Heart right ventricle (tissue), 16 donors: ENCODE measurements around the gene RTEL1. TPM values are rescaled to one million over a fixed set of nuclear protein-coding genes. Genes with fewer than 3 reads are reported as not detected.
A peak's percentile ranks its signal among the peaks of the same experiment; 100 is the strongest.

Experiments
- ATAC-seq, 8 donors: fragments of 200-7000 bp; cut with Tn5 transposase; one replicate each; pipeline ENCODE4 v1.9.1; 2020; ENCODE audit warnings: mild to moderate bottlenecking in 8 of 8, moderate library complexity in 8 of 8, moderate number of reproducible peaks in 1 of 8
- DNase-seq, 2 donors: peaks; one replicate each; pipeline ENCODE4 v3.0.0-alpha.2; 2020
- H3K27ac ChIP-seq, 10 donors: fragments of 200-600 bp; sonication (generic) in 2 of 10; one replicate each; pipeline versions ENCODE4 v1.5.0 to v1.8.0; 2020 to 2022; ENCODE audit warnings: mild to moderate bottlenecking in 3 of 10
- H3K27me3 ChIP-seq, 7 donors: fragments of 200-600 bp; one replicate each; pipeline ENCODE4 v1.8.0; 2021 to 2022; ENCODE audit warnings: mild to moderate bottlenecking in 2 of 7
- H3K36me3 ChIP-seq, 9 donors: fragments of 200-600 bp; sonication (generic) in 1 of 9; one replicate each; pipeline versions ENCODE4 v1.5.0 to v1.8.0; 2020 to 2022; ENCODE audit warnings: mild to moderate bottlenecking in 2 of 9
- H3K4me1 ChIP-seq, 9 donors: fragments of 200-600 bp; sonication (generic) in 1 of 9; one replicate each; pipeline versions ENCODE4 v1.5.0 to v1.8.0; 2020 to 2022; ENCODE audit warnings: mild to moderate bottlenecking in 4 of 9
- H3K4me3 ChIP-seq, 10 donors: fragments of 200-600 bp; sonication (generic) in 2 of 10; one replicate each; pipeline versions ENCODE4 v1.5.0 to v1.8.0; 2020 to 2022; ENCODE audit warnings: mild to moderate bottlenecking in 7 of 10, moderate library complexity in 2 of 10
- H3K9me3 ChIP-seq, 11 donors: fragments of 200-600 bp in 10 of 11; sonication (generic) in 2 of 11; one replicate each; pipeline versions ENCODE4 v1.5.0 to v1.8.0; 2013 to 2022; ENCODE audit warnings: mild to moderate bottlenecking in 2 of 11, control low read depth in 1 of 11, moderate library complexity in 1 of 11
- WGBS, 2 donors: extraction: QIAGEN DNeasy Blood & Tissue Kit; methylation state at CpG; one replicate each; pipeline ENCODE4 v1.1.7; 2013; ENCODE audit warnings: inconsistent platforms in 1 of 2; 5-methylcytosine and 5-hydroxymethylcytosine counted together
- intact Hi-C, 10 donors: fragments of 100-400 bp; cut with DNase I; formaldehyde crosslinking; loops; one replicate each; pipeline versions ENCODE4 v1.11.1 to v1.14.2; 2022
- polyA plus RNA-seq, 2 donors: library from polyadenylated mRNA; stranded (reverse); fragments of 200-250 nt; gene quantifications; one replicate each; pipeline ENCODE4 v1.2.3, GENCODE V29; 2013
- total RNA-seq, 10 donors: library from RNA; stranded (reverse); fragmentation: NEBNext Ultra II Directional in 3 of 10; extraction: Animal tissue kit (Norgen Biotek cat#: 25700) in 3 of 10; gene quantifications; one replicate each; pipeline versions ENCODE4 v1.2.1 to v1.2.4, GENCODE V29; 2021 to 2023
- TF ChIP-seq, protein P1 (sequence below), 9 donors: fragments of 200-600 bp; sonication (generic) in 2 of 9; IDR thresholded peaks; one replicate each; pipeline versions ENCODE4 v1.5.0 to v1.8.0; 2021 to 2022; ENCODE audit warnings: antibody characterized with exemption in 9 of 9, mild to moderate bottlenecking in 5 of 9, moderate library complexity in 1 of 9
- donor health status: Arrhythmogenic right ventricular cardiomyopathy.
- donor health status: ischemic (EF 13 %, LVEDD 7.1; RV severe dilation, severe dysfunction).
- donor health status: healthy with polysubstance abuse.
- donor health status: DM: no; HTN: yes; CAD: no.
- donor health status: DM: no; HTN: no; CAD: no.
- donor health status: ischemic (EF 25% LVEDD 6.9; RV normal size, moderate dysfunction).
- donor health status: ischemic (EF 25% LVEDD 5.7; RV mildly dilated, moderate dysfunction).
- donor health status: healthy.
- donor health status: DM: yes; HTN: yes; CAD: no.
- donor health status: Ischemic cardiomyopathy.
- donor health status: ischemic (EF 35%, LVEDD 5.7; RV mildly dilated, moderate dysfunction).
- donor health status: nonischemic (EF 11% LVEDD 7.7; RV severe dilation, severe dysfunction).
- donor health status: DM: yes; HTN: yes; CAD: no.
- donor health status: PGD.
- donor health status: ischemic (EF 29% LVEDD 5.4; RV normal size, mild dysfunction).
- donor health status: nonischemic (EF 23%, LVEDD 6.1; RV moderate dilation, normal function).

RTEL1 gene
- total and polyA plus RNA-seq, 12 donors: 5.3 to 18.8 (median 10.3) TPM

DNA sequence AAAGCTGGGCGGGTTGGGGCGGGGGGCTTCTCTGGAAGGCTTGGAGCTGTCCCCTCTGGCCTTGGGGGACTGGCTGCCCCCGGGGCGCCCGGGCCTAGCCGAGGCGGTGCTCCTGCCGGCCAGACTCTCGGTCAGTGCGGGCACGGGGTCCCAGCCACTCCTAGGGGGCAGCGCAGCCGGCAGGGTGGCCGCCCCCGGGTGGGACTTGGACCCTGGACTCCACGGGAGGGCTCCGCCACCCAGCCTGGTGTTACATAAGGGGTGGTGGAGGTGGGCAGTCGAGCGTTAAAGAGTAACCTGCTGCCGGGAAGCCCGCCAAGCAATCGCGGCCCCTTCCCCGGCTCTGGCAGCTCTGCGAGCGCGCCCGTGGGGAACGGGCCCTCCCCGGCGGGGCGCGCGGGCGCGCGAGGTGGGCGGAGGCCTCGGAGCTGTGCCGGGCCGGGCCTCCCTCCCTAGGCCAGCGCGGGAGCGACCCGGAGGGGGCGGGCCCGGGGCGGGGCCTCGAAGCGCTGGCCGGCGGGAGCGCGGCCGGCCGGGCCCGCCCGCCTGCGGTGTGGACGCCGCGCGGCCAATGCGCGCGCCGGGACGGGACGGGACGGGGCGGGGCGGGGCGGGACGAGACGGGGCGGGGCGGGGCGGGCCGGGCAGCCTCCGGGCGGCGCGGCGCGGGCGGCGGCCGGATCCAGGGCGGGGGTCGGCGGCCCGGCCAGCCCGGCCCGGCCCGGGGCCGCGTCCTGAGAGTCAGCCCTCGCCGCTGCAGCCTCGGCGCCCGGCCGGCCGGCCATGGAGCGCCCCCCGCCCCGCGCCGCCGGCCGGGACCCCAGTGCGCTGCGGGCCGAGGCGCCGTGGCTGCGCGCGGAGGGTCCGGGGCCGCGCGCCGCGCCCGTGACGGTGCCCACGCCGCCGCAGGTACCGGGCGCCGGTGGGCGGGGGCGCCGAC, 81.3 kb downstream of the RTEL1 start, which contains the start of gene SLC2A4RG:
Gene SLC2A4RG (plus strand): TSS at position 647 of the 940 bp plus-strand sequence. CDS start 137 bp downstream, at position 784.
- Histone ChIP-seq H3K9me3 (no peaks in the 10 kb centered on the region), H3K36me3 (peaks cover 0 to 59% (median 25%) of the 10 kb centered on the region in 9 donors), H3K27me3 (peaks cover 0 to 19% (median 0%) of the 10 kb centered on the region in 7 donors), H3K4me1 (peaks cover 31 to 52% (median 38%) of the 10 kb centered on the region in 9 donors), H3K27ac (peak within 1 kb of the TSS; percentile 86 to 98 (median 95)), H3K4me3 (peak within 1 kb of the TSS; percentile 38 to 86 (median 72))
- TF ChIP-seq, protein P1, sequence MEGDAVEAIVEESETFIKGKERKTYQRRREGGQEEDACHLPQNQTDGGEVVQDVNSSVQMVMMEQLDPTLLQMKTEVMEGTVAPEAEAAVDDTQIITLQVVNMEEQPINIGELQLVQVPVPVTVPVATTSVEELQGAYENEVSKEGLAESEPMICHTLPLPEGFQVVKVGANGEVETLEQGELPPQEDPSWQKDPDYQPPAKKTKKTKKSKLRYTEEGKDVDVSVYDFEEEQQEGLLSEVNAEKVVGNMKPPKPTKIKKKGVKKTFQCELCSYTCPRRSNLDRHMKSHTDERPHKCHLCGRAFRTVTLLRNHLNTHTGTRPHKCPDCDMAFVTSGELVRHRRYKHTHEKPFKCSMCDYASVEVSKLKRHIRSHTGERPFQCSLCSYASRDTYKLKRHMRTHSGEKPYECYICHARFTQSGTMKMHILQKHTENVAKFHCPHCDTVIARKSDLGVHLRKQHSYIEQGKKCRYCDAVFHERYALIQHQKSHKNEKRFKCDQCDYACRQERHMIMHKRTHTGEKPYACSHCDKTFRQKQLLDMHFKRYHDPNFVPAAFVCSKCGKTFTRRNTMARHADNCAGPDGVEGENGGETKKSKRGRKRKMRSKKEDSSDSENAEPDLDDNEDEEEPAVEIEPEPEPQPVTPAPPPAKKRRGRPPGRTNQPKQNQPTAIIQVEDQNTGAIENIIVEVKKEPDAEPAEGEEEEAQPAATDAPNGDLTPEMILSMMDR (IDR thresholded peaks at IDR 0.05): no peak
- intact Hi-C loops: loop anchor here in 1 of 10 donors (10.0 kb wide), 1 partner anchor 85 kb away; the partner anchor contains the start of genes RTEL1 and STMN3
- DNase-seq (peak; percentile 79 to 85), ATAC-seq (peak; percentile 60 to 82 (median 67))
- 0 to 1% methylated on average over 72 to 121 of the region's 136 CpGs for WGBS, 2 donors

DNA sequence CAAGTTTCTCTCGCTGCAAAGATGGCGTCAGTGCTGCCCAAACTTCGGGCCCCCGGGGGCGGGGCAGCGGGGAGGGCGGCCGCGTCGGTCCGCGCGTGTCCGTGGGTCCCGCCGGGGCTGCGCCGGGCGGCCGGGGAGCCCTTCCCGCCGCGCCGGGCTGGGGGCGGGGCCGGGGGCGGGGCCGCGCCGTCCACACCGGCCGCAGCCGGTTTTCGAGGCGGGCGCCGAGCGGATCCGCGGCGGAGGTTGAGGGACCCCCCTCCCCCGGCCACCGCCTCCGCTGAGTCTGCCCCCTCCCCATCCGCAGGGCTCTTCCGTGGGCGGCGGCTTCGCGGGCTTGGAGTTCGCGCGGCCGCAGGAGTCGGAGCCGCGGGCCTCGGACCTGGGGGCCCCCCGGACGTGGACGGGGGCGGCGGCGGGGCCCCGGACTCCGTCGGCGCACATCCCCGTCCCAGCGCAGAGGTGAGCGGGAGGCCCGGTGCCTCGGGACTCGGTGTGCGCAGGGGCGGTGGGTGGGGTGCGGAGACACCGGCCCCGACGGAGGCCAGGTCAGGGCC, 82.0 kb downstream of the RTEL1 start:
- DNase-seq (peak in 1 of 2 donors; percentile 65), ATAC-seq (peak in 4 of 8 donors; percentile 0 to 13 (median 4))
- H3K27me3 ChIP-seq: peaks cover 0 to 19% (median 0%) of the 10 kb centered on the region in 7 donors
- TF ChIP-seq, protein P1 (IDR thresholded peaks at IDR 0.05): no peak
- 0 to 1% methylated on average over 55 to 79 of the region's 80 CpGs for WGBS, 2 donors
- H3K4me1 ChIP-seq: peaks cover 31 to 52% (median 38%) of the 10 kb centered on the region in 9 donors
- H3K4me3 ChIP-seq: peak overlapping the region; percentile 30 to 86 (median 70)
- no peaks in the 10 kb centered on the region for H3K9me3 ChIP-seq
- H3K36me3 ChIP-seq: peaks cover 0 to 59% (median 25%) of the 10 kb centered on the region in 9 donors
- peak overlapping the region; percentile 84 to 96 (median 92) for H3K27ac ChIP-seq
- intact Hi-C loops: no loop called here

DNA sequence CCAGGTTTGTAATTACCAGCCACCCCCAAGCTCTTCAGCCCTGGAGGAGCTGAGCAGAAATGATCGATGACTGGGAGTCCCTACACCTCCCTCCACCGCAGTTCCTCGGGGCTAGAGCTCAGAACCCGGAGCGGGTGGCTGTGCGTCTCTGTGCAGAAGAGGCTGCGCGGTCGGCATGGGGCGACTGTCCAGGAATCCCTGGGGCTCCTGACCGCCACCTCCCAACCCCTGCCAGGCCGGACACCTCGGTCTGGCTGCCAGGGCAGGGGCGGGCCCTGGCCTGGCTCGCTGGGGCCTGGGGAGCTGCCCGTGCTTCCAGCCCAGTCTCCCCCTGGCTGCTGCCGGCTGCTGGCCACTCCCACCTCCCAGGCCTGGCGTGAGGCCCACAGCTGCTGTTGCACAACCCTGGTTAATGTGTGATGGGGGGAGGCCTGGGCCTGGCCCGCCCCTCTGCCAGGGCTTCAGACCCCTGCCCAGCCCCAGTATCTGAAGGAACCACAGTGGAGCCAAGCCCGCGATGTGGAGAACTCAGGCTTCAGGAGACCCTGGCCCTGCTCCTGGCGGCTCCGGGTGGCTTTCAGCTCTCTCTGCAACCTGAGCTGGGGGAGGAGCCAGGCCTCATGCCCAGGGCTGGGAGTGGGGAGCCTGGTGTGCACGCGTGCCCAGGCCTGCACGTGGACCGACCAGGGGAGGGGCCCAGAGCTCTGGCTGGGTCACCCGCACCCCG, 82.7 kb downstream of the RTEL1 start:
- Histone ChIP-seq H3K4me3 (peak overlapping the region; percentile 30 to 86 (median 70)), H3K27me3 (peaks cover 0 to 19% (median 0%) of the 10 kb centered on the region in 7 donors), H3K36me3 (peaks cover 0 to 59% (median 21%) of the 10 kb centered on the region in 9 donors), H3K9me3 (no peaks in the 10 kb centered on the region), H3K4me1 (peaks cover 31 to 52% (median 38%) of the 10 kb centered on the region in 9 donors), H3K27ac (peak overlapping the region; percentile 84 to 96 (median 92))
- intact Hi-C loops: no loop called here
- ATAC-seq (peak; percentile 75 to 91 (median 85)), DNase-seq (peak; percentile 93 to 95)
- TF ChIP-seq, protein P1 (IDR thresholded peaks at IDR 0.05): peak in 6 of 9 donors; percentile 27 to 66 (median 47)
- WGBS, 2 donors: 1% methylated on average over 29 of the region's 29 CpGs
